Uterus (tissue), 4 donors: ENCODE measurements around the gene RAB11A. TPM values are rescaled to one million over a fixed set of nuclear protein-coding genes. Genes with fewer than 3 reads are reported as not detected.

Experiments
- DNase-seq, 2 donors: peaks; one replicate each; pipeline ENCODE4 v3.0.0-alpha.2; 2019 to 2020
- H3K27ac ChIP-seq, 2 donors: fragments of 200-600 bp; sonication (generic); 1 replicate in 1 of 2; 2 replicates in 1 of 2; pipeline ENCODE4 v1.5.1; 2016 to 2018
- H3K27me3 ChIP-seq, 2 donors: fragments of 200-600 bp; sonication (generic); one replicate each; pipeline ENCODE4 v1.5.1; 2018 to 2019; ENCODE audit warnings: control low read depth in 1 of 2
- H3K36me3 ChIP-seq, 2 donors: fragments of 200-600 bp; sonication (generic); one replicate each; pipeline ENCODE4 v1.5.1; 2019; ENCODE audit warnings: control low read depth in 1 of 2
- H3K4me1 ChIP-seq, 2 donors: fragments of 200-600 bp; sonication (generic); one replicate each; pipeline ENCODE4 v1.5.1; 2018 to 2019; ENCODE audit warnings: control low read depth in 1 of 2
- H3K4me3 ChIP-seq, 2 donors: fragments of 200-600 bp; sonication (generic); 1 replicate in 1 of 2; 2 replicates in 1 of 2; pipeline ENCODE4 v1.5.1; 2018 to 2019; ENCODE audit warnings: mild to moderate bottlenecking in 1 of 2
- H3K9me3 ChIP-seq, 2 donors: fragments of 200-600 bp; sonication (generic); one replicate each; pipeline ENCODE4 v1.5.1; 2019; ENCODE audit warnings: control low read depth in 1 of 2
- POLR2A ChIP-seq, 2 donors: fragments of 450-650 bp; IDR thresholded peaks; one replicate each; pipeline ENCODE4 v1.6.1; 2016; ENCODE audit warnings: antibody characterized with exemption in 2 of 2, mild to moderate bottlenecking in 1 of 2, moderate library complexity in 1 of 2
- intact Hi-C: fragments of 100-400 bp; cut with DNase I; formaldehyde crosslinking; loops from one replicate; pipeline ENCODE4 v1.15.1; 2023; ENCODE audit warnings: low total_unique reads
- total RNA-seq, 4 donors: library from RNA; depleted of rRNA in 3 of 4; stranded (reverse); fragments of >200 nt in 3 of 4; gene quantifications; one replicate each; pipeline versions ENCODE4 v1.1.0 to v1.2.4, GENCODE V29; 2014 to 2023
- TF ChIP-seq, protein P1 (sequence below), 4 experiments: fragments of 200-600 bp in 2 of 4; fragments of 450-650 bp in 2 of 4; sonication (generic) in 2 of 4; IDR thresholded peaks; one replicate each; pipeline ENCODE4 v1.5.1; 2016 to 2019; ENCODE audit warnings: antibody characterized with exemption in 4 of 4, mild to moderate bottlenecking in 2 of 4, moderate library complexity in 1 of 4
- donor health status: DM: yes; HTN: yes; CAD: no.

RAB11A gene
- total RNA-seq, 4 donors from 2014 or later, result 62.0 to 213 (median 151) TPM

DNA sequence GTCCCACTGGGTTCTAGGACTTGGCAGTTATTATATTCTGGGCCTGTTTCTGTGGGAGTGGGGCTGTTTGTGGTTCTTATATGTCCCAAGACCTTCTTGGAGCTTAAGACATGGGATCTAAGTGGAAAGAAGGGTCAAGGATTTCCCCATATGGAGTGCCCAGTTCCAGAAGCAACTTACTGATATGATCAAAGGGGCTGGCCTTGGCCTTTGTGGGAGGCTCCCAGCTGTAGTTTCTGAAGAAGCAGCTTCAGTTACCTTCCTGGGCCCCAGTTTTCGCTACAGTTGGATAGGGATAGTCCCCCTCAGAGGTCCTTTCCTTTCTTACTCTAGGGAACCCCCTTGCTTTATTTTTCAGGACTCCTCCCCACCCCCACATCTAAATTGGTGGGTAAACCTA lies 56.0 kb downstream of the RAB11A start:
- no peak for TF ChIP-seq POLR2A (IDR thresholded peaks at IDR 0.05)
- TF ChIP-seq, protein P1, sequence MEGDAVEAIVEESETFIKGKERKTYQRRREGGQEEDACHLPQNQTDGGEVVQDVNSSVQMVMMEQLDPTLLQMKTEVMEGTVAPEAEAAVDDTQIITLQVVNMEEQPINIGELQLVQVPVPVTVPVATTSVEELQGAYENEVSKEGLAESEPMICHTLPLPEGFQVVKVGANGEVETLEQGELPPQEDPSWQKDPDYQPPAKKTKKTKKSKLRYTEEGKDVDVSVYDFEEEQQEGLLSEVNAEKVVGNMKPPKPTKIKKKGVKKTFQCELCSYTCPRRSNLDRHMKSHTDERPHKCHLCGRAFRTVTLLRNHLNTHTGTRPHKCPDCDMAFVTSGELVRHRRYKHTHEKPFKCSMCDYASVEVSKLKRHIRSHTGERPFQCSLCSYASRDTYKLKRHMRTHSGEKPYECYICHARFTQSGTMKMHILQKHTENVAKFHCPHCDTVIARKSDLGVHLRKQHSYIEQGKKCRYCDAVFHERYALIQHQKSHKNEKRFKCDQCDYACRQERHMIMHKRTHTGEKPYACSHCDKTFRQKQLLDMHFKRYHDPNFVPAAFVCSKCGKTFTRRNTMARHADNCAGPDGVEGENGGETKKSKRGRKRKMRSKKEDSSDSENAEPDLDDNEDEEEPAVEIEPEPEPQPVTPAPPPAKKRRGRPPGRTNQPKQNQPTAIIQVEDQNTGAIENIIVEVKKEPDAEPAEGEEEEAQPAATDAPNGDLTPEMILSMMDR (IDR thresholded peaks at IDR 0.05), result no peak
- Histone ChIP-seq H3K36me3 (no peaks in the 10 kb centered on the region), H3K27me3 (no peaks in the 10 kb centered on the region), H3K4me1 (no peaks in the 10 kb centered on the region), H3K4me3 (no peak overlapping the region), H3K9me3 (no peaks in the 10 kb centered on the region), H3K27ac (no peak overlapping the region)
- intact Hi-C loops, result no loop called here
- no peak for DNase-seq

DNA sequence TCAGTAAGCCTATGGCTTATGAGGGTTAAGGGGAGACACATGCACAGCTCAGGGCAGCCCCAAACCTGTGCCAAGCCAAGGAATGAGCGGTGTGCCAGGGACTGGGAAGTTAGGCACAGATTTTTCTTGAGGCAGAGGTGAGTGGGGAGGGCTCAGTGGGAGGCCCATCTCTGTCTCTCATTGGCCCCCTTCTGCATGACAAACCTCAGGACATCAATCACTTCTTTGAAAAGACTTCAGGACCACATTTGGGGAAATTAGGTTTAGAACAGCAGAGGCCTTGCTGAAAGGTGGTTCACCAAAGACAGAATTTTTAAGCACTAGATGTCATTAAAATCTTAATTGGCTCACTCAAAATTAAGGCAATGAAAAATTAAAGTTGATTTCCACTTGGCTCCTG lies 57.2 kb downstream of the RAB11A start:
- Histone ChIP-seq H3K36me3 (no peaks in the 10 kb centered on the region), H3K27me3 (no peaks in the 10 kb centered on the region), H3K27ac (no peak overlapping the region), H3K4me1 (no peaks in the 10 kb centered on the region), H3K4me3 (no peak overlapping the region), H3K9me3 (no peaks in the 10 kb centered on the region)
- TF ChIP-seq, protein P1 (IDR thresholded peaks at IDR 0.05), result no peak
- no peak for TF ChIP-seq POLR2A (IDR thresholded peaks at IDR 0.05)
- intact Hi-C loops, result no loop called here
- DNase-seq, result no peak

DNA sequence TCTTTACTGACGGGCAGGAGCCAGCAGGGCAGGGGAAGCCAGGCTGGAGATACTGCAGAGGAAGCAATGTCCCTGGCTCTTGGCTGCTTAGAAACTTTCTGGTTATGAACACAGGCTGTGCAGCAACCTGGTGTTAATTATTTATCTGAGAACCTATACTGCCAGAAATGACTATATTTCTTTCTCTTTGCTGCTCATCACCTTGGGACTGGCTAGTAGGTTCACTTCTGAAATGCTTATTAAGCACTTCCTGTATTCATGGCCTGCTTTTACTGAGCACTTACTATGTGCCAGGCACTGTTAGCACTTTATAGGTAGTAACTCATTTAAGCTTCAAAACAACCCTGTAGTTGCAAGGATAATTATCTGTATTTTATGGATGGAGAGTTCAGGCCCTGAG lies 57.6 kb downstream of the RAB11A start:
- Histone ChIP-seq H3K4me1 (no peaks in the 10 kb centered on the region), H3K9me3 (no peaks in the 10 kb centered on the region), H3K27me3 (no peaks in the 10 kb centered on the region), H3K36me3 (no peaks in the 10 kb centered on the region), H3K4me3 (no peak overlapping the region), H3K27ac (no peak overlapping the region)
- intact Hi-C loops, result no loop called here
- TF ChIP-seq, protein P1 (IDR thresholded peaks at IDR 0.05), result no peak
- no peak for TF ChIP-seq POLR2A (IDR thresholded peaks at IDR 0.05)
- no peak for DNase-seq

DNA sequence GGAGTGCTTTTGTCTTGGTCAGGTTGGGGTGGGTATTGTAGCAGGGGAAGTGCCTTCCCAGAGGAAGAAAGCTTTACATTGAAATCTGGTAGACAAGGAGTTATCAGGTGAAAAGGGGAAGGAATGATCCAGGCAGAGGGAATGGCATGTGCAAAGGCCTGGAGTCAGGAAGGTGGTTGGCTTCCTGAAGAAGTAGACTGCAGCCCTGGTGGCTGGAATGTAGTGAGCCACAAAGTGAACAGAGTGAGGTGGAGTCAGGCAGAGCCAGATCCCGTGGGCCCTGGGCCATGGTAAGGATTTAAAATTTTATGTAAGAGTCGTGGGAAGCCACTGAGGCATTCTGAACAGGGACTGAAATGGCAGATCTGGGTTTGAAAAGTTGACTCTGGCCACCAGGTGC lies 58.3 kb downstream of the RAB11A start:
- TF ChIP-seq, protein P1 (IDR thresholded peaks at IDR 0.05), result no peak
- TF ChIP-seq POLR2A (IDR thresholded peaks at IDR 0.05), result no peak

DNA sequence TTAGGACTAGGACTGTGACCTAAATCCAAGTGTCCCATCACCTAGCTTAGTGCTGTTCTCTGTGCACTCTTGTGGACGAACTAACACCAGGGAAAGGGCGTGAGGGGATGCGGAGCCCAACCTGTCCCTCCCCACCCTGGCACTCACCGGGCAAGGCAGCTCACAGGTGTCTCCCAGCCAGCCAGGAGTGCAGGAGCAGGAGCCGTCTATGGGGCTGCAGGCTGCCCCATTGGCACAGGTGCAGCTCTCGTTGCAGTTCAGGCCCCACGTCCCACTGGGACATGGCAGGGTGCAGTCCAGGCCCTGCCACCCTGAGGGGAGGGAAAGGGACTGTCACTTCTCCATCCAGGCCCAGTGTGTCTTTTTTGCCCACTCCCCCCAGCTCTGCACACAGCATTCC lies 60.3 kb downstream of the RAB11A start:
- Histone ChIP-seq H3K27me3 (no peaks in the 10 kb centered on the region), H3K36me3 (no peaks in the 10 kb centered on the region), H3K27ac (no peak overlapping the region), H3K4me1 (no peaks in the 10 kb centered on the region), H3K9me3 (no peaks in the 10 kb centered on the region), H3K4me3 (no peak overlapping the region)
- intact Hi-C loops, result no loop called here
- no peak for DNase-seq
- TF ChIP-seq POLR2A (IDR thresholded peaks at IDR 0.05), result no peak

More for the DNA sequence above, 58.3 kb downstream of the RAB11A start:
- H3K4me1 ChIP-seq, result no peaks in the 10 kb centered on the region
- intact Hi-C loops, result no loop called here
- no peak overlapping the region for H3K27ac ChIP-seq
- no peaks in the 10 kb centered on the region for H3K36me3 ChIP-seq
- no peak overlapping the region for H3K4me3 ChIP-seq
- no peak for DNase-seq
- no peaks in the 10 kb centered on the region for H3K9me3 ChIP-seq
- H3K27me3 ChIP-seq, result no peaks in the 10 kb centered on the region

DNA sequence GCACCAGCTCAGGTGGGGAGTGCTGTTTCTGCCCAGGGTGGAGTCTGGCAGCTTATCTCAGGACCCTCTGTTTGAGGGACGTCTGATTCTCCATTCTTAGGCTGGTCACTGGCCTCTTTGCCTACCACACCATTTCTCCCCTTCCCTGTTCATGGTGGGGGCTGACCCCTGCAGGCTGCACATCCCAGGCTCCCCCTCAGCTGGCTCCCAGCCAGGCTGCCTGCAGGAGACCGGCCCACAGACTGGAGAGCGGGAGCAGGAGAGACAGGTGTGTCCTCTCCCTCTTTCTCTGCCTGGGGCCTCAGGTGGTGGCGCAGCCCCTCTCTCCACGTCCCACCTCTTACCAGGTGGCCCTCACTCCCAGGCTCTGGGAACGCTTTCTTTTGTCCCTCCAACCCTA lies 60.8 kb downstream of the RAB11A start:
- DNase-seq, result no peak
- Histone ChIP-seq H3K9me3 (no peaks in the 10 kb centered on the region), H3K27me3 (no peaks in the 10 kb centered on the region), H3K36me3 (no peaks in the 10 kb centered on the region), H3K27ac (no peak overlapping the region), H3K4me3 (no peak overlapping the region), H3K4me1 (no peaks in the 10 kb centered on the region)
- intact Hi-C loops, result no loop called here
- TF ChIP-seq, protein P1 (IDR thresholded peaks at IDR 0.05), result no peak
- TF ChIP-seq POLR2A (IDR thresholded peaks at IDR 0.05), result no peak
